HG03432 (cell line): ENCODE results near the gene PAX1.

Source experiments
- ATAC-seq: cut with Tn5 transposase; IDR thresholded peaks from one replicate; pipeline ENCODE4 v1.9.1; 2021; ENCODE audit warnings: mild to moderate bottlenecking, moderate library complexity; ENCODE audit not compliant: unreplicated experiment

Gene PAX1

GRCh38 chr20:21705575-21706260 is at the start of gene PAX1:
PAX1 (plus strand) TSS chr20:21705664; CDS start chr20:21705713, 49 bp downstream.
- ATAC-seq = no peak

- no peak for ATAC-seq
Measured at GRCh38 chr20:21656308-21657067, 49.0 kb upstream of the PAX1 start.

GRCh38 chr20:21661488-21662055 is 43.9 kb upstream of the PAX1 start:
- no peak for ATAC-seq

- no peak for ATAC-seq
Measured at GRCh38 chr20:21663465-21663864, 42.0 kb upstream of the PAX1 start.

- no peak for ATAC-seq
Measured at GRCh38 chr20:21665687-21666446, 39.6 kb upstream of the PAX1 start.

GRCh38 chr20:21670126-21670525 is 35.3 kb upstream of the PAX1 start:
- no peak for ATAC-seq

- no peak for ATAC-seq
Measured at GRCh38 chr20:21670981-21671380, 34.5 kb upstream of the PAX1 start.

GRCh38 chr20:21677261-21677660 is 28.2 kb upstream of the PAX1 start:
- ATAC-seq = no peak

- ATAC-seq = no peak
Measured at GRCh38 chr20:21677781-21678180, 27.7 kb upstream of the PAX1 start.

- no peak for ATAC-seq
Measured at GRCh38 chr20:21681234-21681921, 24.1 kb upstream of the PAX1 start.

- no peak for ATAC-seq
Measured at GRCh38 chr20:21681922-21682318, 23.5 kb upstream of the PAX1 start.

- ATAC-seq = no peak
Measured at GRCh38 chr20:21682521-21682954, 22.9 kb upstream of the PAX1 start.

GRCh38 chr20:21684671-21685070 is 20.8 kb upstream of the PAX1 start:
- ATAC-seq = no peak

- ATAC-seq = no peak
Measured at GRCh38 chr20:21685981-21686380, 19.5 kb upstream of the PAX1 start.

GRCh38 chr20:21693322-21693721 is 12.1 kb upstream of the PAX1 start:
- ATAC-seq = no peak

GRCh38 chr20:21698494-21699215 is 6.8 kb upstream of the PAX1 start:
- ATAC-seq = no peak

- no peak for ATAC-seq
Measured at GRCh38 chr20:21699216-21699508, 6.3 kb upstream of the PAX1 start.

- ATAC-seq = no peak
Measured at GRCh38 chr20:21701171-21701876, 4.1 kb upstream of the PAX1 start.

GRCh38 chr20:21702016-21702415 is 3.4 kb upstream of the PAX1 start:
- no peak for ATAC-seq
